Measurements from ENCODE around the gene PTPRE.

PTPRE gene

DNA sequence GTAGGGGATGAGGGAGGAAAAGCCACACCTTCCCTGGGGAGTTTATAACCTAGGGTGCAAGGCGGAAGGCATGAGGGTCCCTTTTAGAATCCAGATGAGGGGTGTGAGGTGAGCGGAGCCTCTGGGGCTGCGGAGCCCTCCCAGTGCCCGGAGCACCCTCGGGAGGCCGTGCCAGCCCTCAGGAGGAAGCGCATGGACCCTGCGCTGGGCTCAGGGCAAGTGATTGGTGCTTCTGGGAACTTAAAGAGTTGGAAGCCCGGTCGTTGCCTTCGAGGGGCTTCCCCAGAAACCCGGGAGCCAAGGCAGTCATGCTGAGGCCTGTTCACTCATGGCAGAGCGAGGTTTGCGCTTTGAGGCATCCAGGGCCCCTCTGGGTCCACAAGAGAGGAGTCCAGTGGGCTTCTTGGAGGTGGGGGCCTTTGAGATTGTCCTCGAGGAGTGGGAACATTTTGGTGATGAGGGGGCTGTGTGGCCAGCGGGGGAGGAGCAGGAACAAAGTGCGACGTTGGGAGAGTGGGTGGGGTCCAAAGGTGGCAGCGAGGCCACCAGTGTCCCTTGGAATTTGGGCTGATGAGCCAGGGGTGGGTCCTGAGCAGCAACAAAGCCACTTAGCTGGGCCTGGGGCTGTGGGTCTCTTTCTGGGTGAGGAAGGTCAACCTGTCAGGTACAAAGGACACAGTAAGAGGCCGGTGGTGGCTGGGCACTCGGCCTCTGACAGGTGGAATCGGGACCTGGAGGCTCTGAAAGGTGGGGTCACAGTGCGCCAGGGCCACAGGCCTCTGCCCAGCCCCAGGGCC lies 139.5 kb downstream of the PTPRE start:
- peaks cover 21% of the 10 kb centered on the region for H3K4me1 ChIP-seq (ENCODE audit: insufficient read depth, poor library complexity, severe bottlenecking)
- H3K27ac ChIP-seq (ENCODE audit: poor library complexity, severe bottlenecking), result peak overlapping the region; percentile 86
- H3K36me3 ChIP-seq (ENCODE audit: low read depth), result peaks cover 17% of the 10 kb centered on the region
- no peaks in the 10 kb centered on the region for H3K27me3 ChIP-seq (ENCODE audit: insufficient read depth, poor library complexity, severe bottlenecking)
- no peak for ATAC-seq (ENCODE audit: low read depth)
- peak; percentile 29 for DNase-seq (ENCODE audit: low spot score)
- TF ChIP-seq, protein P1, sequence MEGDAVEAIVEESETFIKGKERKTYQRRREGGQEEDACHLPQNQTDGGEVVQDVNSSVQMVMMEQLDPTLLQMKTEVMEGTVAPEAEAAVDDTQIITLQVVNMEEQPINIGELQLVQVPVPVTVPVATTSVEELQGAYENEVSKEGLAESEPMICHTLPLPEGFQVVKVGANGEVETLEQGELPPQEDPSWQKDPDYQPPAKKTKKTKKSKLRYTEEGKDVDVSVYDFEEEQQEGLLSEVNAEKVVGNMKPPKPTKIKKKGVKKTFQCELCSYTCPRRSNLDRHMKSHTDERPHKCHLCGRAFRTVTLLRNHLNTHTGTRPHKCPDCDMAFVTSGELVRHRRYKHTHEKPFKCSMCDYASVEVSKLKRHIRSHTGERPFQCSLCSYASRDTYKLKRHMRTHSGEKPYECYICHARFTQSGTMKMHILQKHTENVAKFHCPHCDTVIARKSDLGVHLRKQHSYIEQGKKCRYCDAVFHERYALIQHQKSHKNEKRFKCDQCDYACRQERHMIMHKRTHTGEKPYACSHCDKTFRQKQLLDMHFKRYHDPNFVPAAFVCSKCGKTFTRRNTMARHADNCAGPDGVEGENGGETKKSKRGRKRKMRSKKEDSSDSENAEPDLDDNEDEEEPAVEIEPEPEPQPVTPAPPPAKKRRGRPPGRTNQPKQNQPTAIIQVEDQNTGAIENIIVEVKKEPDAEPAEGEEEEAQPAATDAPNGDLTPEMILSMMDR (IDR thresholded peaks at IDR 0.05; ENCODE audit: poor library complexity, severe bottlenecking), result no peak
- H3K9me3 ChIP-seq (ENCODE audit: severe bottlenecking), result no peaks in the 10 kb centered on the region
- H3K4me3 ChIP-seq (ENCODE audit: severe bottlenecking), result no peak overlapping the region

DNA sequence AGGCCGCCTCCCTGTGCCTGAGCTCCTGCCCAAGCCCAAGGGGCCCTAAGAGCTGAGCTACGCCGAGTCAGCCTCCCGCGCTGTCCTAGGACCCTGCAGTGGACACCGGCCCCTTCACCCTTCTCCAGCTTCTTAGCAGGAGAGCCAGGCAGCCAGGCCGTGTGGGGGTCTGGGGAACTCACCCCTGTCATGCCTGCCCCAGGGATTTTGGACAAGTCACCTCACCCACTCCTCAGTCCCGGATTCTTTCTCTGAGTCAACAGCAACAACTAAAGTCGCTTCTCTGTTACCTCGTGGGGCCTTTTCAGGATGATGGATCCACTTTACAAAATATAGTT lies 140.0 kb downstream of the PTPRE start:
- H3K4me1 ChIP-seq (ENCODE audit: insufficient read depth, poor library complexity, severe bottlenecking), result peaks cover 21% of the 10 kb centered on the region
- H3K27ac ChIP-seq (ENCODE audit: poor library complexity, severe bottlenecking), result peak overlapping the region; percentile 86
- ATAC-seq (ENCODE audit: low read depth), result no peak
- peaks cover 20% of the 10 kb centered on the region for H3K36me3 ChIP-seq (ENCODE audit: low read depth)
- no peaks in the 10 kb centered on the region for H3K9me3 ChIP-seq (ENCODE audit: severe bottlenecking)
- TF ChIP-seq, protein P1 (IDR thresholded peaks at IDR 0.05; ENCODE audit: poor library complexity, severe bottlenecking), result no peak
- no peaks in the 10 kb centered on the region for H3K27me3 ChIP-seq (ENCODE audit: insufficient read depth, poor library complexity, severe bottlenecking)
- peak; percentile 51 for DNase-seq (ENCODE audit: low spot score)
- no peak overlapping the region for H3K4me3 ChIP-seq (ENCODE audit: severe bottlenecking)

DNA sequence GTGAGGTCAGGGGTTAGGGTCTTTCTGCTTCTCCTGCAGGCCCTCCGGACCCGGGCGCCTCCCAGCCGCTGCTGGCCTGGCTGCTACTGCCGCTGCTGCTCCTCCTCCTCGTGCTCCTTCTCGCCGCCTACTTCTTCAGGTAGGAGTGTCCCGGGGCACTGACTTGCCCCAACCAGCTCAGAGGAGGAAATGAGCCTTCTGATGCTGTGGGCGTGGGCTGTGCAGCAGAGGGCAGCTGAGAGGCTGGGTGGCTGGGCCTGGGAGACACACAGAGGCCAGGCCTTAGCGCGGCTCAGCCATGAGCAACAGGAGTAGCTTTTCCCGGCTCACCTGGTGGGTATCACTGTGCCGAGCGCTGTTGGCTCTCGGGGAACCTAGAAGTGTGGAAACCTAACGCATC lies 140.4 kb downstream of the PTPRE start:
- DNase-seq (ENCODE audit: low spot score) (peak; percentile 92), ATAC-seq (ENCODE audit: low read depth) (peak; percentile 97)
- no peaks in the 10 kb centered on the region for H3K9me3 ChIP-seq (ENCODE audit: severe bottlenecking)
- peak overlapping the region; percentile 29 for H3K4me3 ChIP-seq (ENCODE audit: severe bottlenecking)
- no peaks in the 10 kb centered on the region for H3K27me3 ChIP-seq (ENCODE audit: insufficient read depth, poor library complexity, severe bottlenecking)
- H3K27ac ChIP-seq (ENCODE audit: poor library complexity, severe bottlenecking), result peak overlapping the region; percentile 86
- peaks cover 21% of the 10 kb centered on the region for H3K4me1 ChIP-seq (ENCODE audit: insufficient read depth, poor library complexity, severe bottlenecking)
- peaks cover 23% of the 10 kb centered on the region for H3K36me3 ChIP-seq (ENCODE audit: low read depth)
- TF ChIP-seq, protein P1 (IDR thresholded peaks at IDR 0.05; ENCODE audit: poor library complexity, severe bottlenecking), result no peak

DNA sequence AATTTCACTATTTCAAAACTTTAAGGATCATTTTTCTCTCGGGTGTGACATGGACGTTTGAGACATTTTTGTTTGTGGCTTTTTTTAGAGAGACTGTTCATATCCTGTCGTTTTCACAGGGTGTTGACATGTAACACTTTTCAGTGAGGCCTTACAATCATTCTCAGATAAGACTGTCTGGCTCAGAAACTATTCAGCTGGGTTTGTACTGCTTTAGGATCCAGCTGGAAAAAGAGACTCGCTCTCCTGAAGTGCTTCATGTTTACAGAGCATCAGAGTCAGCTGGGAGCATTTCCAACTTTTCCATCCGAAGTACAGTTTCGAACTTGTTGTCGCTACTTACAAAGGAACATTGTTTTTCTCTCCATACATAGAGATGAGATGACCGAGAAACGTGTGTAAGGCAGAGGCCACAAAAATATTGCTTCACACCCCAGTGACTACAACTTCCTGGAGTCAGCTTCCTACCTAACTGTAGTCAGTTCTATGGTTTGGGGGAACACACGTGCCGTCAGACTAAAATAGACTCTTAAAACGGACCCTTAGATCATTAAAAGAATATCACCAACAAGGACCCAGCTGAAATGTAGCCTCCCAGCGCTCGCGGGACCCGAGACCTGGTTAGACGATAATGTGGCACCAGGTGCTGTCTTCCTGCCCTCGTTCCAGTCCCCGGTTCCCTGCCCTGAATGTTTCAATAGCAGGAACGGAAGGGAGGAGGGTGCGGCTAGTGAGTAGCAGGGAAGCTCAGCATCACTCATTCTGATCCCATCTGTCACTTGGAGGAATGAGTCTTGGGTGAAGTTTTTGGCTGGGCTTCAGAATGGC lies 141.3 kb downstream of the PTPRE start:
- Histone ChIP-seq H3K4me3 (ENCODE audit: severe bottlenecking) (peak overlapping the region; percentile 29), H3K4me1 (ENCODE audit: insufficient read depth, poor library complexity, severe bottlenecking) (peaks cover 21% of the 10 kb centered on the region), H3K9me3 (ENCODE audit: severe bottlenecking) (no peaks in the 10 kb centered on the region), H3K27me3 (ENCODE audit: insufficient read depth, poor library complexity, severe bottlenecking) (no peaks in the 10 kb centered on the region), H3K36me3 (ENCODE audit: low read depth) (peaks cover 30% of the 10 kb centered on the region), H3K27ac (ENCODE audit: poor library complexity, severe bottlenecking) (peak overlapping the region; percentile 86)
- DNase-seq (ENCODE audit: low spot score) (no peak), ATAC-seq (ENCODE audit: low read depth) (peak; percentile 52)
- TF ChIP-seq, protein P1 (IDR thresholded peaks at IDR 0.05; ENCODE audit: poor library complexity, severe bottlenecking), result no peak
